ENCODE data around the gene SRPX2.
"Not testable (repeated sequence)": the region's sequence is repeated elsewhere in the genome, so short reads cannot be mapped to it uniquely, and the experiment has no call there.

SRPX2 gene

GRCh38 chrX:100704581-100705203 lies 60.7 kb downstream of the SRPX2 start:
- no peak for DNase-seq

GRCh38 chrX:100710816-100711215 lies 66.8 kb downstream of the SRPX2 start:
- no peak for DNase-seq

- no peak for DNase-seq
These were observed 73.4 kb downstream of the SRPX2 start for GRCh38 chrX:100717363-100717762.

GRCh38 chrX:100719139-100719538 lies 75.1 kb downstream of the SRPX2 start:
- DNase-seq, result no peak

- DNase-seq, result no peak
These were observed 76.3 kb downstream of the SRPX2 start for GRCh38 chrX:100720301-100720700.

GRCh38 chrX:100721328-100721727 lies 77.3 kb downstream of the SRPX2 start:
- DNase-seq, result no peak

- DNase-seq, result not testable (repeated sequence)
These were observed 80.0 kb downstream of the SRPX2 start for GRCh38 chrX:100724006-100724405.

Data from activated CD4-positive, alpha-beta T cell treated with anti-CD3 and anti-CD28 coated beads, Interleukin-10, Interleukin-2, amounts not matched to agents 100 ng/mL and 50 ng/mL, durations not matched to agents 16 hours and 8 hours (primary cell).